MM.1S (cell line): ENCODE measurements around the gene ATG101.

Experiments
- CTCF ChIP-seq: fragments of 300-600 bp; sonication (generic); IDR thresholded peaks from 2 replicates; pipeline ENCODE4 v1.5.1; 2016; ENCODE audit warnings: antibody characterized with exemption, low read length, mixed read lengths
- EZH2 ChIP-seq: fragments of 300-600 bp; sonication (generic); optimal IDR thresholded peaks from 2 replicates; pipeline ENCODE3; 2017; ENCODE audit warnings: low read depth, mild to moderate bottlenecking, antibody characterized with exemption, low read length, mixed read lengths
- EZH2phosphoT487 ChIP-seq: fragments of 300-600 bp; sonication (generic); IDR thresholded peaks from 2 replicates; pipeline ENCODE4 v1.6.1; 2018; ENCODE audit warnings: antibody characterized with exemption, low read length

- peak; percentile 68 for TF ChIP-seq CTCF
- no peak for TF ChIP-seq EZH2phosphoT487
- no peak for TF ChIP-seq EZH2
These were observed 49.8 kb downstream of the ATG101 start for GRCh38 chr12:52119398-52120254.
